SW 1271 (cell line): ENCODE measurements around the gene ZFAND2A.
"Not testable (repeated sequence)": the region's sequence is repeated elsewhere in the genome, so short reads cannot be mapped to it uniquely, and the experiment has no call there.

Experiments
- DNase-seq, 2 experiments: peaks; one replicate each; lab custom pipeline; 2025; lab: John Stamatoyannopoulos, UW

The ZFAND2A gene

GRCh38 chr7:1151653-1152425 lies 8.2 kb downstream of the ZFAND2A start:
- DNase-seq, result no peak

GRCh38 chr7:1151156-1151555 lies 8.8 kb downstream of the ZFAND2A start:
- no peak for DNase-seq

GRCh38 chr7:1150400-1151002 lies 9.5 kb downstream of the ZFAND2A start:
- DNase-seq, result no peak

- DNase-seq, result no peak
Measured at GRCh38 chr7:1149351-1149794, 10.6 kb downstream of the ZFAND2A start.

- DNase-seq, result not testable (repeated sequence)
Measured at GRCh38 chr7:1147873-1148272, 12.1 kb downstream of the ZFAND2A start.

- DNase-seq, result no peak
Measured at GRCh38 chr7:1144269-1144771, 15.7 kb downstream of the ZFAND2A start.

GRCh38 chr7:1143031-1143430 lies 17.0 kb downstream of the ZFAND2A start:
- DNase-seq, result not testable (repeated sequence)

GRCh38 chr7:1142051-1142635 lies 17.9 kb downstream of the ZFAND2A start:
- no peak for DNase-seq

GRCh38 chr7:1141651-1142050 lies 18.3 kb downstream of the ZFAND2A start:
- no peak for DNase-seq

- DNase-seq, result no peak
Measured at GRCh38 chr7:1140476-1141104, 19.4 kb downstream of the ZFAND2A start.

GRCh38 chr7:1137517-1138167 lies 22.4 kb downstream of the ZFAND2A start:
- peak in 1 of 2 experiments; percentile 50 for DNase-seq

GRCh38 chr7:1136841-1137516 lies 23.0 kb downstream of the ZFAND2A start:
- peak in 1 of 2 experiments; percentile 56 for DNase-seq

- DNase-seq, result no peak
Measured at GRCh38 chr7:1134951-1135350, 25.0 kb downstream of the ZFAND2A start.

GRCh38 chr7:1131471-1132265 lies 28.3 kb downstream of the ZFAND2A start:
- DNase-seq, result no peak

GRCh38 chr7:1130021-1130990 lies 29.7 kb downstream of the ZFAND2A start:
- no peak for DNase-seq

GRCh38 chr7:1129431-1129830 lies 30.6 kb downstream of the ZFAND2A start:
- DNase-seq, result no peak

- no peak for DNase-seq
Measured at GRCh38 chr7:1127001-1127400, 33.0 kb downstream of the ZFAND2A start.

GRCh38 chr7:1125603-1125969 lies 34.4 kb downstream of the ZFAND2A start:
- DNase-seq, result no peak

- no peak for DNase-seq
Measured at GRCh38 chr7:1124816-1125602, 35.0 kb downstream of the ZFAND2A start.
